Astrocyte of the spinal cord (primary cell): Measurements from ENCODE around the gene BEND7.
"Not testable (repeated sequence)": the region's sequence is repeated elsewhere in the genome, so short reads cannot be mapped to it uniquely, and the experiment has no call there.

Source experiments
- DNase-seq: peaks from one replicate; pipeline ENCODE4 v3.0.0; 2011; ENCODE audit warnings: low read depth, low spot score
- H3K4me3 ChIP-seq: 2 replicates; pipeline ENCODE4 v1.5.1; 2011; ENCODE audit warnings: low read depth, mild to moderate bottlenecking, low read length, moderate library complexity
- in situ Hi-C: cut with HindIII; loops from 2 replicates; pipeline ENCODE4 v1.10.0; 2017; ENCODE audit warnings: low sequenced_read_pairs
- TF ChIP-seq, protein P1 (sequence below): IDR thresholded peaks from 2 replicates; pipeline ENCODE4 v1.5.1; 2012; ENCODE audit warnings: low read depth, mild to moderate bottlenecking, low read length, inconsistent platforms

Gene BEND7

DNA sequence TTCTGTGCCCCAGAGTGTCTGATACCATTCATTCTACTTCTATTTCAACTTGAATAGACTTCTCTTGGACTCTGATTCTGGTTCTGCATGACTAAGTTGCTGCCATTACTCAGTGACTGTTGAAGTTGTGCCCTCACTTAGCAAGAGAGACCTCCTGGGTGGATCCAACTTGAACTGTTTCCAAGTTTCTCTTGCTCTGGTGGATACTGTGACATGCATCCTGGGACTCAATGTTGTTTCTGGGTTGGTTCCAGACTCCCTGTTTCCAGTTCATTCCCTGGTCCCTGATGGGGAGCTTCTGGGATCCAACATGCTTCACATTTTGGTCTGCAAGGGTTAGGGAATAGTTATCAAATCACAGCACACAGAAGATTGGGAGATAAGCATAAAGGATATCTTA is 31.8 kb upstream of the BEND7 start:
- DNase-seq: peak; percentile 68
- TF ChIP-seq, protein P1, sequence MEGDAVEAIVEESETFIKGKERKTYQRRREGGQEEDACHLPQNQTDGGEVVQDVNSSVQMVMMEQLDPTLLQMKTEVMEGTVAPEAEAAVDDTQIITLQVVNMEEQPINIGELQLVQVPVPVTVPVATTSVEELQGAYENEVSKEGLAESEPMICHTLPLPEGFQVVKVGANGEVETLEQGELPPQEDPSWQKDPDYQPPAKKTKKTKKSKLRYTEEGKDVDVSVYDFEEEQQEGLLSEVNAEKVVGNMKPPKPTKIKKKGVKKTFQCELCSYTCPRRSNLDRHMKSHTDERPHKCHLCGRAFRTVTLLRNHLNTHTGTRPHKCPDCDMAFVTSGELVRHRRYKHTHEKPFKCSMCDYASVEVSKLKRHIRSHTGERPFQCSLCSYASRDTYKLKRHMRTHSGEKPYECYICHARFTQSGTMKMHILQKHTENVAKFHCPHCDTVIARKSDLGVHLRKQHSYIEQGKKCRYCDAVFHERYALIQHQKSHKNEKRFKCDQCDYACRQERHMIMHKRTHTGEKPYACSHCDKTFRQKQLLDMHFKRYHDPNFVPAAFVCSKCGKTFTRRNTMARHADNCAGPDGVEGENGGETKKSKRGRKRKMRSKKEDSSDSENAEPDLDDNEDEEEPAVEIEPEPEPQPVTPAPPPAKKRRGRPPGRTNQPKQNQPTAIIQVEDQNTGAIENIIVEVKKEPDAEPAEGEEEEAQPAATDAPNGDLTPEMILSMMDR: no peak
- in situ Hi-C loops: no loop called here
- no peak overlapping the region for H3K4me3 ChIP-seq

DNA sequence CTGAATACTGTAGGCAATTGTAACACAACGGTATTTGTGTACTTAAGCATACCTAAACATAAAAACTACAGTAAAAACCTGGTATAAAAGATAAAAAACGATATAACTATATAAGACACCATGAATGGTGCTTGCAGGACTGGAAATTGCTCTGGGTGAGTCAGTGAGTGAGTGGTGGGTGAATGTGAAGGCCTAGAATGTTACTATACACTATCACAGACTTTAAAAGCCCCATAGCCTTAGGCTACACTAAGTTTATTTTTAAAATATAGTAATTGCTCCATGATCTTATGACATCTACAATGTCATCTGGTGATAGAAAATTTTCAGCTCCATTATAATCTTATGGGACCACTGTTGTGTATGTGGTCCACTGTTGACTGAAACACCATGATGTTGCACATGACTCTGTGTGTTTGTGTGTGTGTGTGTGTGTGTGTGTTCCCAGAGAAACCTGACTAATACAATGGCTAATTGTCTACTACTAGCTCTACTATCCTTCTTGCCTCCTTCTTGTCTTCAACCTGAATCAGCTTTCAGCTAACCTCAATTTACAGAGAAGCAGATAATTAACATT is 30.4 kb upstream of the BEND7 start:
- in situ Hi-C loops: no loop called here
- TF ChIP-seq, protein P1: no peak
- H3K4me3 ChIP-seq: no peak overlapping the region
- DNase-seq: no peak

DNA sequence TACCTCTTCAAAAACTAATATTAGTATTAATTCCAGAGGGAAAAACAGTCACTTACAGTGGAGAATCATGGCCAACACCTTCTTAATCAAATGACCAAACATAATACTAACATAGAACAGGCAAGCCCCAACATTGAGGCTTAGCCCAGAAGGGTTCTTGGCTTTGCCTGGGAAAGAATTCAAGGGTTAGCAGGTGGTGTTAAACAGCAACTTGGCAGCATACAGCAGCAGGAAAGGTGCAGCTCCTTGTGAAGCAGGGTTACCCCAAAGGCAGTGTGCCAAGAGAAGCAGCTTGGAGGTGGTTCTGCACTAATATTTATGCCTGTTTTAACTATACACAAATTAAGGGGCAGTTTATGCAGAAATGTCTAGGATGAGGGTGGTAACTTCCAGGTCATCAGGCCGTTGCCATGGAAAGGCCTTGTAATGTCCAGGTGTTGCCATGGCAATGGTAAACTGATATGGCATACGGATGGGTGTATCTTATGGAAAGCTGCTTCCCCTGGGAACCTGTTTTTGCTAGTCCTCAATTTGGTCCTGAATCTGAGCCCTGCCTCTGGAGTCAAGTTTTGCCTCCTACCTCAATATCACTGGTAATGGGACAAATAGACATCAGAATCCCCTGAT is 27.2 kb upstream of the BEND7 start:
- in situ Hi-C loops: no loop called here
- no peak for DNase-seq
- no peak overlapping the region for H3K4me3 ChIP-seq
- TF ChIP-seq, protein P1: no peak

DNA sequence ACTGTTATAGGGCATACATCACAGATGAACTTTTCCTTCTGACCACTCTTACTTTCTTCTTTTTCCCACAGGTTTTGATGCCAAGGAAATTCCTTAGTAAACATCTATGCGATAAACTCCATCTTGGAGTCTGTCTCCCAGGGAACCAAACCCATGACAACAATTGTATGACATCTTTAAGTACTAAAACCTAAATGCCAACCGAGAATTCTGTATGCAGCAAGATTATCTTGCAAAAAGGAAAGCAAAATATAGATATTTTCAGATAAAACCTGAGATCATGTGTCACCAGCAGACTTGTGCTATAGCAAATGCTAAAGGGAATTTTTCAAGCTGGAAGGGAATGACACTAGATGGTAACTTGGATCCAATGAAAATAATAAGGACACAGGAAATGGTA is 22.0 kb upstream of the BEND7 start:
- TF ChIP-seq, protein P1: no peak
- no peak for DNase-seq
- no peak overlapping the region for H3K4me3 ChIP-seq
- in situ Hi-C loops: no loop called here

DNA sequence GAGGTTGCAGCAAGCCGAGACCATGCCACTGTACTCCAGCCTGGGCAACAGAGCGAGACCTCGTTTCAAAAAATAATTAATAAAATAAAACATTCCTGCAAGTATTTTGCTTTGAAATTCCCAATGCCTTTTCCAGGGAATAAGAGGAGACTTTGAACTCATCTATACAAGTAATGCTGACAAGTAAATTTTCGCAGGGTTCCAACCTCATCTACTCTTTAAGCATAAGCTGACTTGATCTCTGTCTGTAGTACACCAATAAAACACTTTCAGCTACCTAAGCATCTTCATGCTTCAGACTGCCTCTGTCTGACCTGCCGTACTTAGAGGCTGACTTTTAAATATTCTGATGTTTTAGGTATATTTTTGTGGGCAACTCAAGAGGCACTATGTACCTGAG is 13.7 kb upstream of the BEND7 start:
- no peak for DNase-seq
- no peak overlapping the region for H3K4me3 ChIP-seq
- TF ChIP-seq, protein P1: no peak
- in situ Hi-C loops: no loop called here

DNA sequence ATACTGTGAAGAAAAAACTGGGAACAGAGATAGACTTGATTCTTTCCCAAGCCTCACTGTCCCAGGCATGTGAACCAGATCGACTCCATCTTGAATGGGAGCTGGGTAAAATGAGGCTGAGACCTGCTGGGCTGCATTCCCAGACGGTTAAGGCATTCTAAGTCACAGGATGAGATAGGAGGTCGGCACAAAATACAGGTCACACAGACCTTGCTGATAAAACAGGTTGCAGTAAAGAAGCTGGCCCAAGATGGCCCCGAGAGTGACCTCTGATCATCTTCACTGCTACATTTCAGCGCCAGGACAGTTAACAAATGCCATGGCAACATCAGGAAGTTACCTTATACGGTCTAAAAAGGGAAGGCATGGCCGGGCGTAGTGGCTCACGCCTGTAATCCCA is 9.2 kb upstream of the BEND7 start:
- H3K4me3 ChIP-seq, in situ Hi-C loops, DNase-seq: not testable (repeated sequence)

DNA sequence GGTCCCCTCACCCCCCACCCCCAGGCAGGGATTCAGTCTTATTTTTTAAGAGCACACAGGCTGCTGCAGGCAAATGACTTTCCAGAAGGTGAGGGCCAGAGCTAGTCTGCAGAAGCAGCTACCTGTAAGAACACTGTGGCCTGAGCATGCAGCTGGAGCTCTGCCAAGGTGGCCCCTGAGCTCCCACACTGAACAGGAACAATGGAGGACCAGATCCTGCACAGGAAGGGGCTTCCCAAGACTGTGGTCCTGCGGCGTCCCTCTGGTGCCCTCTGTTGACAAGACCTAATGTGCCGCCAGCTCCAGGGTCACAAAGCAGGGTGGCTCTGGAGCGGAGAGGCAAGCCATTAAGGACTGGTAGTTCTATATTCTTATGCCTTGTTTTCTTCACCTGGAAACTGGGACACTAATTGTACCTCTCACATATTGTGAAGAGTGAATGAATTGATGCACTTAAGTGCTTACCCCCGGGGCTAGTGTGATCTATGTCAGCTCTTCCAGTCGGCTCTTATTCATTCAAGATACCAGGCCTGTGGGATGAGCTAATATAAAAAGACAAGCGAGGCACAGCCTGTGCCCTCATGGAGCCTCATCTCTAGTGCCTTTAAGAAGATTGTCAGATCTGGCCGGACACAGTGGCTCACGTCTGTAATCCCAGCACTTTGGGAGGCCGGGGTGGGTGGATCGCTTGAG is 8.0 kb upstream of the BEND7 start:
- peak; percentile 35 for DNase-seq
- TF ChIP-seq, protein P1: peak; percentile 72
- in situ Hi-C loops: no loop called here
- no peak overlapping the region for H3K4me3 ChIP-seq
